ENCODE data around the gene TUBB1.

- TF ChIP-seq POLR2A (IDR thresholded peaks at IDR 0.05; ENCODE audit: low read length) (no peak), GATA1 (IDR thresholded peaks at IDR 0.05; ENCODE audit: low read depth, low read length) (no peak)
Measured at GRCh38 chr20:58988565-58988882, 30.7 kb upstream of the TUBB1 start.
